Peyer's patch (tissue), 4 donors: ENCODE data around the gene SERPINF2.

Experiments
- POLR2A ChIP-seq, 2 donors: fragments of 450-650 bp; IDR thresholded peaks; one replicate each; pipeline ENCODE4 v1.5.1; 2017; ENCODE audit warnings: antibody characterized with exemption in 2 of 2, mild to moderate bottlenecking in 2 of 2, moderate library complexity in 2 of 2
- TF ChIP-seq, protein P1 (sequence below), 6 experiments: fragments of 450-650 bp in 4 of 6; fragments of 200-600 bp in 2 of 6; sonication (generic) in 1 of 6; IDR thresholded peaks; one replicate each; pipeline ENCODE4 v1.5.1; 2017 to 2019; ENCODE audit warnings: antibody characterized with exemption in 6 of 6, mild to moderate bottlenecking in 3 of 6, moderate library complexity in 1 of 6

DNA sequence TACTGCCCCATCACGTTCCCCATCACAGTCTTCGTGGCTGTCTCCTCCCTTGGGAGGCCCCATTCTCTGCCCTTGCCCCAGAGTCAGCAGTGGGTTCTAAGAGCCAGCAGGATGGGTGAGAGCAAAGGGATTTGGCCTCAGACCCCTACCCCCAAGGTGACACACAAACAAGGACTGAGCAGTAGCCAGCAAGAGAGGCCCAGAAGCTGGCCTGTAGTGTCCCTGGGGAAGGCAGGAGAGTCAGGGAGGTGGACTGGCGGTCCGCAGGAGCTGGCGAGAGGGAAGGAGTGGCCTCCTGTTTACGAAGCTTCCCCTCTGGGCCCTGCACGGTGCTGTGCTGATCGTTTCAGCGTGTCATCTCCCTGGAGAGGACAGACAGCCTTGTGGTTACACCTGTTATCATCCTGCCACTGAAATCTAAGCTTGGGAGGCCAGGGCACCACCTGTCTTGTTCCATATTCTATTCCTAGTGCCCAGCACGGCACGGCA is 9.8 kb upstream of the SERPINF2 start:
- TF ChIP-seq, protein P1, sequence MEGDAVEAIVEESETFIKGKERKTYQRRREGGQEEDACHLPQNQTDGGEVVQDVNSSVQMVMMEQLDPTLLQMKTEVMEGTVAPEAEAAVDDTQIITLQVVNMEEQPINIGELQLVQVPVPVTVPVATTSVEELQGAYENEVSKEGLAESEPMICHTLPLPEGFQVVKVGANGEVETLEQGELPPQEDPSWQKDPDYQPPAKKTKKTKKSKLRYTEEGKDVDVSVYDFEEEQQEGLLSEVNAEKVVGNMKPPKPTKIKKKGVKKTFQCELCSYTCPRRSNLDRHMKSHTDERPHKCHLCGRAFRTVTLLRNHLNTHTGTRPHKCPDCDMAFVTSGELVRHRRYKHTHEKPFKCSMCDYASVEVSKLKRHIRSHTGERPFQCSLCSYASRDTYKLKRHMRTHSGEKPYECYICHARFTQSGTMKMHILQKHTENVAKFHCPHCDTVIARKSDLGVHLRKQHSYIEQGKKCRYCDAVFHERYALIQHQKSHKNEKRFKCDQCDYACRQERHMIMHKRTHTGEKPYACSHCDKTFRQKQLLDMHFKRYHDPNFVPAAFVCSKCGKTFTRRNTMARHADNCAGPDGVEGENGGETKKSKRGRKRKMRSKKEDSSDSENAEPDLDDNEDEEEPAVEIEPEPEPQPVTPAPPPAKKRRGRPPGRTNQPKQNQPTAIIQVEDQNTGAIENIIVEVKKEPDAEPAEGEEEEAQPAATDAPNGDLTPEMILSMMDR (IDR thresholded peaks at IDR 0.05) = no peak
- no peak for TF ChIP-seq POLR2A (IDR thresholded peaks at IDR 0.05)
